ENCODE data around the gene MYH7B. TPM values are rescaled to one million over a fixed set of nuclear protein-coding genes. Genes with fewer than 3 reads are reported as not detected.

MYH7B gene
- total and polyA plus RNA-seq, 2 experiments from 2014 or later: 0.10 to 1.1 TPM

DNA sequence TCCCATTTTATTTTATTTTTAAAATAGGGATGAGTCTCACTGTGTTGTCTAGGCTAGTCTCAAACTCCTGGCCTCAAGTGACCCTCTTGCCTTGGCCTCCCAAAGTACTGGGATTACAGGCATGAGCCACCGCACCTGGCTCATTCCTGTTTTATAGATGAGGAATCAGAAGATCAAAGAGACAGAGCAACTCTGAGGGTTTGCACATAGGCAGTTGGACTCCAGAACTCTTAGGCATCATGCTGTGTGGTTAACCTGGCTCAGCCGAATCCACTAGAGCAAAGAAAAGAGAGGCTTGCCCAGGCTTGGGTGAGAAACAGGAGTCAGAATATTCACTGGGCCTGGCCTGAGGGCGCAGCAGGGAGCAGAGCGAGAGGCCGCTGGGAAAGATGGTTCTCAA is 9.4 kb downstream of the MYH7B start (continued):
- TF ChIP-seq, protein P1, sequence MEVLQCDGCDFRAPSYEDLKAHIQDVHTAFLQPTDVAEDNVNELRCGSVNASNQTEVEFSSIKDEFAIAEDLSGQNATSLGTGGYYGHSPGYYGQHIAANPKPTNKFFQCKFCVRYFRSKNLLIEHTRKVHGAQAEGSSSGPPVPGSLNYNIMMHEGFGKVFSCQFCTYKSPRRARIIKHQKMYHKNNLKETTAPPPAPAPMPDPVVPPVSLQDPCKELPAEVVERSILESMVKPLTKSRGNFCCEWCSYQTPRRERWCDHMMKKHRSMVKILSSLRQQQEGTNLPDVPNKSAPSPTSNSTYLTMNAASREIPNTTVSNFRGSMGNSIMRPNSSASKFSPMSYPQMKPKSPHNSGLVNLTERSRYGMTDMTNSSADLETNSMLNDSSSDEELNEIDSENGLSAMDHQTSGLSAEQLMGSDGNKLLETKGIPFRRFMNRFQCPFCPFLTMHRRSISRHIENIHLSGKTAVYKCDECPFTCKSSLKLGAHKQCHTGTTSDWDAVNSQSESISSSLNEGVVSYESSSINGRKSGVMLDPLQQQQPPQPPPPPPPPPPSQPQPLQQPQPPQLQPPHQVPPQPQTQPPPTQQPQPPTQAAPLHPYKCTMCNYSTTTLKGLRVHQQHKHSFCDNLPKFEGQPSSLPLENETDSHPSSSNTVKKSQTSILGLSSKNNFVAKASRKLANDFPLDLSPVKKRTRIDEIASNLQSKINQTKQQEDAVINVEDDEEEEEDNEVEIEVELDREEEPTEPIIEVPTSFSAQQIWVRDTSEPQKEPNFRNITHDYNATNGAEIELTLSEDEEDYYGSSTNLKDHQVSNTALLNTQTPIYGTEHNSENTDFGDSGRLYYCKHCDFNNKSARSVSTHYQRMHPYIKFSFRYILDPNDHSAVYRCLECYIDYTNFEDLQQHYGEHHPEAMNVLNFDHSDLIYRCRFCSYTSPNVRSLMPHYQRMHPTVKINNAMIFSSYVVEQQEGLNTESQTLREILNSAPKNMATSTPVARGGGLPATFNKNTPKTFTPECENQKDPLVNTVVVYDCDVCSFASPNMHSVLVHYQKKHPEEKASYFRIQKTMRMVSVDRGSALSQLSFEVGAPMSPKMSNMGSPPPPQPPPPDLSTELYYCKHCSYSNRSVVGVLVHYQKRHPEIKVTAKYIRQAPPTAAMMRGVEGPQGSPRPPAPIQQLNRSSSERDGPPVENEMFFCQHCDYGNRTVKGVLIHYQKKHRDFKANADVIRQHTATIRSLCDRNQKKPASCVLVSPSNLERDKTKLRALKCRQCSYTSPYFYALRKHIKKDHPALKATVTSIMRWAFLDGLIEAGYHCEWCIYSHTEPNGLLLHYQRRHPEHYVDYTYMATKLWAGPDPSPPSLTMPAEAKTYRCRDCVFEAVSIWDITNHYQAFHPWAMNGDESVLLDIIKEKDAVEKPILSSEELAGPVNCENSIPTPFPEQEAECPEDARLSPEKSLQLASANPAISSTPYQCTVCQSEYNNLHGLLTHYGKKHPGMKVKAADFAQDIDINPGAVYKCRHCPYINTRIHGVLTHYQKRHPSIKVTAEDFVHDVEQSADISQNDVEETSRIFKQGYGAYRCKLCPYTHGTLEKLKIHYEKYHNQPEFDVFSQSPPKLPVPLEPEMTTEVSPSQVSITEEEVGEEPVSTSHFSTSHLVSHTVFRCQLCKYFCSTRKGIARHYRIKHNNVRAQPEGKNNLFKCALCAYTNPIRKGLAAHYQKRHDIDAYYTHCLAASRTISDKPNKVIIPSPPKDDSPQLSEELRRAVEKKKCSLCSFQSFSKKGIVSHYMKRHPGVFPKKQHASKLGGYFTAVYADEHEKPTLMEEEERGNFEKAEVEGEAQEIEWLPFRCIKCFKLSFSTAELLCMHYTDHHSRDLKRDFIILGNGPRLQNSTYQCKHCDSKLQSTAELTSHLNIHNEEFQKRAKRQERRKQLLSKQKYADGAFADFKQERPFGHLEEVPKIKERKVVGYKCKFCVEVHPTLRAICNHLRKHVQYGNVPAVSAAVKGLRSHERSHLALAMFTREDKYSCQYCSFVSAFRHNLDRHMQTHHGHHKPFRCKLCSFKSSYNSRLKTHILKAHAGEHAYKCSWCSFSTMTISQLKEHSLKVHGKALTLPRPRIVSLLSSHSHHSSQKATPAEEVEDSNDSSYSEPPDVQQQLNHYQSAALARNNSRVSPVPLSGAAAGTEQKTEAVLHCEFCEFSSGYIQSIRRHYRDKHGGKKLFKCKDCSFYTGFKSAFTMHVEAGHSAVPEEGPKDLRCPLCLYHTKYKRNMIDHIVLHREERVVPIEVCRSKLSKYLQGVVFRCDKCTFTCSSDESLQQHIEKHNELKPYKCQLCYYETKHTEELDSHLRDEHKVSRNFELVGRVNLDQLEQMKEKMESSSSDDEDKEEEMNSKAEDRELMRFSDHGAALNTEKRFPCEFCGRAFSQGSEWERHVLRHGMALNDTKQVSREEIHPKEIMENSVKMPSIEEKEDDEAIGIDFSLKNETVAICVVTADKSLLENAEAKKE (CRISPR knock-in tag; IDR thresholded peaks at IDR 0.05): no peak

DNA sequence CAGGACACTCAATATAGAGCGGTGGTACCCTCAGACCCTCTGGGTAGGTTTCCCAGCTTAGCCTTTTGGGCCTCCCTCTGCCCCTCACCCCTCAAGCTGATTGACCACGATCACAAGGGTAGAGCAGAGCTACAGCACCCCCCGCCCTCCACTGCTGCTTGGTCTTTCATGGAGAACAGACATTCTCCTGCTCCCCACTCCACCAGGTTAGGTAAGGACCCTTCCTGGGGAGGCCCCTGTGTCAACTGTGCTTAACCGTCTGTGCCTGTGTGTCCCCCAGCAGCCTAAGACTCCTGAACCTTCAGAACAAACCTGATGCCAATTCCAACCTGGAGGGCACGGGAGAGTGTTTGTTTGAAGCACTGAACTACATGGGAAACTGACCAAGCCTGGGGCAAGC is 11.8 kb downstream of the MYH7B start:
- no peak overlapping the region for H3K27ac ChIP-seq (ENCODE audit: low read depth)
- Mint-ChIP-seq H3K9me3 (no peaks in the 10 kb centered on the region), H3K27me3 (ENCODE audit: insufficient read depth, low read depth, poor library complexity) (peaks cover 6% of the 10 kb centered on the region), H3K27ac (no peak overlapping the region), H3K4me1 (peaks cover 3% of the 10 kb centered on the region; the same call in 2 of the 3 replicates), H3K36me3 (ENCODE audit: low read depth) (no peaks in the 10 kb centered on the region), H3K4me3 (no peak overlapping the region)
- H3K4me1 ChIP-seq (ENCODE audit: insufficient read depth): no peaks in the 10 kb centered on the region
- no peaks in the 10 kb centered on the region for H3K36me3 ChIP-seq (ENCODE audit: insufficient read depth)
- H3K4me2 ChIP-seq: no peak overlapping the region
- no peak overlapping the region for H3K4me3 ChIP-seq
- H3K27me3 ChIP-seq (ENCODE audit: insufficient read depth): no peaks in the 10 kb centered on the region
- H3K79me2 ChIP-seq (replicated peaks; ENCODE audit: insufficient read depth): no peaks in the 10 kb centered on the region
- H3F3A ChIP-seq (replicated peaks; ENCODE audit: low read depth): no peaks in the 10 kb centered on the region
- ATAC-seq (no peak), DNase-seq (ENCODE audit: low spot score) (no peak)
- no peaks in the 10 kb centered on the region for H4K20me1 ChIP-seq (replicated peaks; ENCODE audit: insufficient read depth)
- no peaks in the 10 kb centered on the region for H3K9me2 ChIP-seq (ENCODE audit: insufficient read depth)
- H2AFZ ChIP-seq: no peak overlapping the region
- TF ChIP-seq, protein P2, sequence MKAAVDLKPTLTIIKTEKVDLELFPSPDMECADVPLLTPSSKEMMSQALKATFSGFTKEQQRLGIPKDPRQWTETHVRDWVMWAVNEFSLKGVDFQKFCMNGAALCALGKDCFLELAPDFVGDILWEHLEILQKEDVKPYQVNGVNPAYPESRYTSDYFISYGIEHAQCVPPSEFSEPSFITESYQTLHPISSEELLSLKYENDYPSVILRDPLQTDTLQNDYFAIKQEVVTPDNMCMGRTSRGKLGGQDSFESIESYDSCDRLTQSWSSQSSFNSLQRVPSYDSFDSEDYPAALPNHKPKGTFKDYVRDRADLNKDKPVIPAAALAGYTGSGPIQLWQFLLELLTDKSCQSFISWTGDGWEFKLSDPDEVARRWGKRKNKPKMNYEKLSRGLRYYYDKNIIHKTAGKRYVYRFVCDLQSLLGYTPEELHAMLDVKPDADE (IDR thresholded peaks at IDR 0.05): no peak
- TF ChIP-seq, protein P3, sequence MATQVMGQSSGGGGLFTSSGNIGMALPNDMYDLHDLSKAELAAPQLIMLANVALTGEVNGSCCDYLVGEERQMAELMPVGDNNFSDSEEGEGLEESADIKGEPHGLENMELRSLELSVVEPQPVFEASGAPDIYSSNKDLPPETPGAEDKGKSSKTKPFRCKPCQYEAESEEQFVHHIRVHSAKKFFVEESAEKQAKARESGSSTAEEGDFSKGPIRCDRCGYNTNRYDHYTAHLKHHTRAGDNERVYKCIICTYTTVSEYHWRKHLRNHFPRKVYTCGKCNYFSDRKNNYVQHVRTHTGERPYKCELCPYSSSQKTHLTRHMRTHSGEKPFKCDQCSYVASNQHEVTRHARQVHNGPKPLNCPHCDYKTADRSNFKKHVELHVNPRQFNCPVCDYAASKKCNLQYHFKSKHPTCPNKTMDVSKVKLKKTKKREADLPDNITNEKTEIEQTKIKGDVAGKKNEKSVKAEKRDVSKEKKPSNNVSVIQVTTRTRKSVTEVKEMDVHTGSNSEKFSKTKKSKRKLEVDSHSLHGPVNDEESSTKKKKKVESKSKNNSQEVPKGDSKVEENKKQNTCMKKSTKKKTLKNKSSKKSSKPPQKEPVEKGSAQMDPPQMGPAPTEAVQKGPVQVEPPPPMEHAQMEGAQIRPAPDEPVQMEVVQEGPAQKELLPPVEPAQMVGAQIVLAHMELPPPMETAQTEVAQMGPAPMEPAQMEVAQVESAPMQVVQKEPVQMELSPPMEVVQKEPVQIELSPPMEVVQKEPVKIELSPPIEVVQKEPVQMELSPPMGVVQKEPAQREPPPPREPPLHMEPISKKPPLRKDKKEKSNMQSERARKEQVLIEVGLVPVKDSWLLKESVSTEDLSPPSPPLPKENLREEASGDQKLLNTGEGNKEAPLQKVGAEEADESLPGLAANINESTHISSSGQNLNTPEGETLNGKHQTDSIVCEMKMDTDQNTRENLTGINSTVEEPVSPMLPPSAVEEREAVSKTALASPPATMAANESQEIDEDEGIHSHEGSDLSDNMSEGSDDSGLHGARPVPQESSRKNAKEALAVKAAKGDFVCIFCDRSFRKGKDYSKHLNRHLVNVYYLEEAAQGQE (IDR thresholded peaks at IDR 0.05; ENCODE audit: unreplicated experiment): no peak
- TF ChIP-seq ZNF331 (CRISPR knock-in tag; IDR thresholded peaks at IDR 0.05; ENCODE audit: low read depth) (no peak), ZNF114 (CRISPR knock-in tag; IDR thresholded peaks at IDR 0.05) (no peak)

All from GM23338 (cell line).